HepG2 (cell line): ENCODE data around the gene KDM5B.

Experiments
- CSRNP1 ChIP-seq: sonication (generic); formaldehyde crosslinking; IDR thresholded peaks from 2 replicates; pipeline ENCODE4 v1.8.1; 2023; ENCODE audit warnings: mild to moderate bottlenecking, missing genetic modification reagents
- ESRRA ChIP-seq: sonication (generic); formaldehyde crosslinking; IDR thresholded peaks from 2 replicates; pipeline ENCODE4 v1.5.1; 2020; ENCODE audit warnings: mild to moderate bottlenecking, low read depth, missing genetic modification reagents
- JUND ChIP-seq: sonication (generic); formaldehyde crosslinking; IDR thresholded peaks from 2 replicates; pipeline ENCODE4 v1.8.0; 2022; ENCODE audit warnings: mild to moderate bottlenecking, missing genetic modification reagents
- RFXAP ChIP-seq: sonication (generic); formaldehyde crosslinking; IDR thresholded peaks from 2 replicates; pipeline ENCODE4 v1.4.0; 2020; ENCODE audit warnings: missing genetic modification reagents, borderline replicate concordance
- SIN3A ChIP-seq: IDR thresholded peaks from 2 replicates; pipeline ENCODE4 v1.6.1; 2011; ENCODE audit warnings: low read depth, mild to moderate bottlenecking, control low read depth, low read length, borderline replicate concordance
- SP1 ChIP-seq, 2 experiments: fragments of 450-650 bp in 1 of 2; sonication (generic) in 1 of 2; formaldehyde crosslinking in 1 of 2; IDR thresholded peaks; 2 replicates each; pipeline versions ENCODE4 v1.4.0 to v1.6.1; 2016 to 2020; ENCODE audit warnings: missing genetic modification reagents in 1 of 2
- TAF1 ChIP-seq: sonication (generic); formaldehyde crosslinking; IDR thresholded peaks from 2 replicates; pipeline ENCODE4 v1.4.0; 2020; ENCODE audit warnings: missing genetic modification reagents
- ZKSCAN5 ChIP-seq: sonication (generic); formaldehyde crosslinking; IDR thresholded peaks from 2 replicates; pipeline ENCODE4 v1.5.1; 2020; ENCODE audit warnings: mild to moderate bottlenecking, missing genetic modification reagents
- ZNF274 ChIP-seq: sonication (generic); formaldehyde crosslinking; IDR thresholded peaks from 2 replicates; pipeline ENCODE4 v1.5.1; 2020; ENCODE audit warnings: mild to moderate bottlenecking, missing genetic modification reagents
- ZNF580 ChIP-seq: IDR thresholded peaks from 2 replicates; pipeline ENCODE4 v1.6.1; 2016; ENCODE audit warnings: low read depth, borderline replicate concordance
- ZNF619 ChIP-seq: sonication (generic); formaldehyde crosslinking; IDR thresholded peaks from 2 replicates; pipeline ENCODE4 v1.4.0; 2020; ENCODE audit warnings: mild to moderate bottlenecking, missing genetic modification reagents

- no peak for TF ChIP-seq ESRRA
- no peak for TF ChIP-seq JUND (CRISPR knock-in tag)
- no peak for TF ChIP-seq TAF1 (CRISPR knock-in tag)
- TF ChIP-seq ZKSCAN5 (CRISPR knock-in tag) = no peak
- TF ChIP-seq SP1 (IDR thresholded peaks at IDR 0.05) = no peak
- no peak for TF ChIP-seq SP1 (CRISPR knock-in tag; IDR thresholded peaks at IDR 0.05)
- no peak for TF ChIP-seq ZNF274
- no peak for TF ChIP-seq CSRNP1
- no peak for TF ChIP-seq RFXAP (CRISPR knock-in tag)
- no peak for TF ChIP-seq ZNF580 (CRISPR knock-in tag)
- no peak for TF ChIP-seq ZNF619
- no peak for TF ChIP-seq SIN3A
Observed at GRCh38 chr1:202754293-202754692, 53.9 kb downstream of the KDM5B start.
